ENCODE measurements around the gene COL10A1.

The COL10A1 gene

DNA sequence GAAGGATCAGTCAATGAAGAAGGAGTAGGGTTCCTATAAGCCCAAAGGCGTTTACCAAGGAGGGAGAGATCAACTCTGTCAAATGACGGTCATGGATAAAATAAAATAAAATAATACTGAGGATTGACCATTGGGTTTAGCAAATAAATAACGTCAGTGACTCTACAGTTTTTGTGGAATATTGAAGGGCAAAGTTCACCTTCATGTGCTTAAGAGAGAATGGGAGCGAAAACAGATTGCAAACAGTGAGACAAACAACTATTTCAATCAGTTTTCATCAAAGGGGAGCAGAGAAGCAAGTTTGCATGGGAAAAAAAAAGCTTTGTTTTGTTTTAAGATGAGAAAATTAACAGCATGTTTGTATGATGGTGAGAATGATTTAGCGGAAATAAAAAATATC, 42.9 kb downstream of the COL10A1 start:
- TF ChIP-seq, protein P1, sequence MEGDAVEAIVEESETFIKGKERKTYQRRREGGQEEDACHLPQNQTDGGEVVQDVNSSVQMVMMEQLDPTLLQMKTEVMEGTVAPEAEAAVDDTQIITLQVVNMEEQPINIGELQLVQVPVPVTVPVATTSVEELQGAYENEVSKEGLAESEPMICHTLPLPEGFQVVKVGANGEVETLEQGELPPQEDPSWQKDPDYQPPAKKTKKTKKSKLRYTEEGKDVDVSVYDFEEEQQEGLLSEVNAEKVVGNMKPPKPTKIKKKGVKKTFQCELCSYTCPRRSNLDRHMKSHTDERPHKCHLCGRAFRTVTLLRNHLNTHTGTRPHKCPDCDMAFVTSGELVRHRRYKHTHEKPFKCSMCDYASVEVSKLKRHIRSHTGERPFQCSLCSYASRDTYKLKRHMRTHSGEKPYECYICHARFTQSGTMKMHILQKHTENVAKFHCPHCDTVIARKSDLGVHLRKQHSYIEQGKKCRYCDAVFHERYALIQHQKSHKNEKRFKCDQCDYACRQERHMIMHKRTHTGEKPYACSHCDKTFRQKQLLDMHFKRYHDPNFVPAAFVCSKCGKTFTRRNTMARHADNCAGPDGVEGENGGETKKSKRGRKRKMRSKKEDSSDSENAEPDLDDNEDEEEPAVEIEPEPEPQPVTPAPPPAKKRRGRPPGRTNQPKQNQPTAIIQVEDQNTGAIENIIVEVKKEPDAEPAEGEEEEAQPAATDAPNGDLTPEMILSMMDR (IDR thresholded peaks at IDR 0.05; ENCODE audit: low read depth, low read length), result no peak
- no peak overlapping the region for H3K4me3 ChIP-seq (ENCODE audit: low read depth, low read length)

DNA sequence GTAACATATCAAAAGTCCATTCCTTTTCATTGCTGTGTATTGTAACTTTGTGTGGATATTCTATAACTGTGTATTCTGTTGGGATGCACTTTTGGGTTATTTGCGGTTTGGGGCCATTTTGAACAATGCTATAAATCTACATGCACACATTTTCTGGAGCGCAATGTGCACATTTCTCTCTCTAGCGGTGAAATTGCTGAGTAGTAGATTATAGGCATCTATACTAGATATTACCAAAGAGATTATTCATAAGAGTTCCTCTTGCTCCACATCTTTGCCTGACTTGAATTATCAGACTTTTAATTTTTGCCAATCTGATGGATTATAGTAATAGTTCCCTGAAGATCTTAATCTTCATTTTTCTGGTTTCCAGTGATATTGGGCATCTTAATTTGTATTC, 47.0 kb downstream of the COL10A1 start:
- no peak overlapping the region for H3K4me3 ChIP-seq (ENCODE audit: low read depth, low read length)
- TF ChIP-seq, protein P1 (IDR thresholded peaks at IDR 0.05; ENCODE audit: low read depth, low read length), result no peak

DNA sequence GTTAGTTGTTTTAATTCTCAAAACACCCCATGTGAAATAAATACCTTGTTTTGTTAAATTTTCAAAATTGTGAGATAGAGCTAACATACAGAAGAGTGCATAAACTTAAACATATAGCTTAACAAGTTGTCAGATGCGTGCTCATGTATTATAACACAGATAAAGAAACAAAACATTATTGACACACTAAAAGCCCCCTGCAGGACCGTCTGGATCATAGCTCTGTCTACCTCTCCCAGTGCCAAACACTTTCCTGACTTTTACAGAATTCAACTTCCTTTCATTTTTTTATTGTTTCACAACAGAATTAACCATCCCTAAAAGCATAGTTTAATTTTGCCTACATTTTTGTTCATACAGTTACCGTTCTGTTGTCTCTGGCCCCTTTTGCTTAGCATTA, 47.4 kb downstream of the COL10A1 start:
- no peak overlapping the region for H3K4me3 ChIP-seq (ENCODE audit: low read depth, low read length)
- TF ChIP-seq, protein P1 (IDR thresholded peaks at IDR 0.05; ENCODE audit: low read depth, low read length), result no peak

GRCh38 chr6:116074732-116075390, 51.1 kb downstream of the COL10A1 start:
- no peak overlapping the region for H3K4me3 ChIP-seq (ENCODE audit: low read depth, low read length)
- TF ChIP-seq, protein P1 (IDR thresholded peaks at IDR 0.05; ENCODE audit: low read depth, low read length), result no peak

DNA sequence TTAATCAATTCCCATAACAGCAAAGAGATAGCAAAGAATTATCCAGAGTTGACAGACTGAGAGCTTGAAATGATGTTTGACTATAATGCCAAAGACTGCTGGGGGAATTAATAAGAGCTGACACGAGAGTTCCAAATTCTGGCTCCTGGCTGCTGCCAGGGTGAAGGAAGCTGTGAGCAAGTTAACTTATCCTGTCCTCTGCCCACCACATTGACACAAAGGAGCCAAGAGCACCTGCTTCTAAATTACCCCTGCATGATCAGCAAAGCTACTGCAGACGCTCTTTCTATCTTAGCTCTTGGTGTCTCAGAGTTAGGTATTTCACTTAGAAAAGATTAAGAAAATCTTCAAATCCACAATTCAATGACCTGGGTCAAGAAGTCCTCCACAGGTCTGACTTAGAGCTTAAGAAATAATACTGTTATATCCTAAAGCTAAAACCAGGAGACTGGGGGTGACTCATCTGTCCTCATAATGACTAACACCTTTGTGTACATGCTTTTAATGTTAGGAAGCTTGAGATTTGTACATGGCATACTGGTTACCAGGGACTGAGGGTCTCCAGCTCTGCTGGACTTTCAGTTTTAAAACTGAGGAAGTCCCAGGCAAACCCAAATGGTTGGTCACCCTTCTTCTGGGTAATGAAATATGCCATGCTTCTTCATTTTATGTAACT, 52.0 kb downstream of the COL10A1 start:
- H3K4me3 ChIP-seq (ENCODE audit: low read depth, low read length), result no peak overlapping the region
- TF ChIP-seq, protein P1 (IDR thresholded peaks at IDR 0.05; ENCODE audit: low read depth, low read length), result no peak

GRCh38 chr6:116072368-116072767, 53.6 kb downstream of the COL10A1 start:
- TF ChIP-seq, protein P1 (IDR thresholded peaks at IDR 0.05; ENCODE audit: low read depth, low read length), result no peak
- no peak overlapping the region for H3K4me3 ChIP-seq (ENCODE audit: low read depth, low read length)

- no peak overlapping the region for H3K4me3 ChIP-seq (ENCODE audit: low read depth, low read length)
- TF ChIP-seq, protein P1 (IDR thresholded peaks at IDR 0.05; ENCODE audit: low read depth, low read length), result no peak
These were observed 55.1 kb downstream of the COL10A1 start for GRCh38 chr6:116070616-116071389.
